Inflammatory macrophage (primary cell): ENCODE measurements around the gene HOOK1.
"Not testable (repeated sequence)": the region's sequence is repeated elsewhere in the genome, so short reads cannot be mapped to it uniquely, and the experiment has no call there.

ENCODE experiments used
- DNase-seq, 2 donors: peaks; one replicate each; pipeline ENCODE4 v3.0.0-alpha.2; 2020 to 2022

Gene HOOK1

GRCh38 chr1:59827055-59827643 lies 12.4 kb downstream of the HOOK1 start:
- DNase-seq: no peak

- DNase-seq: no peak
Measured at GRCh38 chr1:59828160-59828559, 13.4 kb downstream of the HOOK1 start.

GRCh38 chr1:59831529-59831928 lies 16.8 kb downstream of the HOOK1 start:
- DNase-seq: no peak

- DNase-seq: no peak
Measured at GRCh38 chr1:59833022-59833421, 18.3 kb downstream of the HOOK1 start.

GRCh38 chr1:59833991-59834390 lies 19.2 kb downstream of the HOOK1 start:
- DNase-seq: no peak

- DNase-seq: not testable (repeated sequence)
Measured at GRCh38 chr1:59837857-59838256, 23.1 kb downstream of the HOOK1 start.

GRCh38 chr1:59845091-59845490 lies 30.3 kb downstream of the HOOK1 start:
- DNase-seq: no peak

- no peak for DNase-seq
Measured at GRCh38 chr1:59846209-59846894, 31.6 kb downstream of the HOOK1 start.

- DNase-seq: no peak
Measured at GRCh38 chr1:59846895-59847282, 32.1 kb downstream of the HOOK1 start.

GRCh38 chr1:59852117-59852516 lies 37.4 kb downstream of the HOOK1 start:
- DNase-seq: no peak

- DNase-seq: not testable (repeated sequence)
Measured at GRCh38 chr1:59855297-59855696, 40.5 kb downstream of the HOOK1 start.

- no peak for DNase-seq
Measured at GRCh38 chr1:59856725-59857338, 42.1 kb downstream of the HOOK1 start.

- no peak for DNase-seq
Measured at GRCh38 chr1:59857679-59858354, 43.1 kb downstream of the HOOK1 start.

GRCh38 chr1:59866462-59866861 lies 51.7 kb downstream of the HOOK1 start:
- no peak for DNase-seq

- DNase-seq: no peak
Measured at GRCh38 chr1:59871746-59872145, 57.0 kb downstream of the HOOK1 start.

GRCh38 chr1:59877108-59877682 lies 62.4 kb downstream of the HOOK1 start:
- DNase-seq: no peak

- DNase-seq: no peak
Measured at GRCh38 chr1:59878370-59878769, 63.6 kb downstream of the HOOK1 start.

GRCh38 chr1:59879574-59879973 lies 64.8 kb downstream of the HOOK1 start:
- peak; percentile 16 to 39 for DNase-seq

GRCh38 chr1:59879996-59880505 lies 65.3 kb downstream of the HOOK1 start:
- no peak for DNase-seq

- DNase-seq: no peak
Measured at GRCh38 chr1:59880735-59881134, 66.0 kb downstream of the HOOK1 start.

GRCh38 chr1:59885160-59885832 lies 70.5 kb downstream of the HOOK1 start:
- DNase-seq: no peak
